GM12878 (cell line): Measurements from ENCODE around the gene C14orf93. TPM values are rescaled to one million over a fixed set of nuclear protein-coding genes. Genes with fewer than 3 reads are reported as not detected.

Experiments
- ATAC-seq: fragments of 200-7000 bp; cut with Tn5 transposase; 3 replicates; pipeline ENCODE4 v1.9.1; 2020; ENCODE audit warnings: mild to moderate bottlenecking, moderate library complexity
- BruUV-seq: library from RNA; stranded (reverse); fragments of 400-500 nt; replicated peaks from 2 replicates; lab custom pipeline; 2021; lab: Mats Ljungman, UMichigan
- CTCF ChIA-PET: fragments of 300-600 bp; sonication (Branson Sonifier 250); formaldehyde crosslinking; extraction: SDS; loops from one replicate; lab custom pipeline; 2021; ENCODE audit warnings: inconsistent platforms; lab: Yijun Ruan, JAX
- POLR2A ChIA-PET: fragments of 350-600 bp; formaldehyde crosslinking; extraction: SDS; loops from one replicate; lab custom pipeline; 2021; ENCODE audit warnings: inconsistent platforms; lab: Charles Lee
- RAD21 ChIA-PET: fragments of 300-600 bp; sonication (Branson Sonifier 250); formaldehyde crosslinking; loops from one replicate; lab custom pipeline; 2023; ENCODE audit warnings: antibody characterized with exemption; ENCODE audit not compliant: unreplicated experiment; lab: Charles Lee
- SMC1A ChIA-PET: fragments of 300-600 bp; sonication (Branson Sonifier 250); formaldehyde crosslinking; loops from one replicate; lab custom pipeline; 2023; ENCODE audit not compliant: unreplicated experiment, uncharacterized antibody; lab: Charles Lee
- DNase-seq: peaks from one replicate; pipeline ENCODE4 v3.0.0-alpha.2; 2011; ENCODE audit warnings: low read depth, low spot score
- FAIRE-seq: peaks from 3 replicates; lab custom pipeline; 2011; peaks lifted over from hg19 to GRCh38; lab: Jason Lieb, UNC
- H2AFZ ChIP-seq: 2 replicates; pipeline ENCODE4 v1.6.0; 2011; ENCODE audit warnings: low read depth, low read length, control low read depth; ENCODE audit not compliant: control insufficient read depth
- H3K27ac ChIP-seq: 2 replicates; pipeline ENCODE4 v1.5.1; 2011; ENCODE audit warnings: control low read depth; ENCODE audit not compliant: control insufficient read depth, insufficient read depth
- H3K27me3 ChIP-seq, 2 experiments: replicated peaks in 1 of 2; 2 replicates each; pipeline versions ENCODE4 v1.6.0 to v1.6.1; 2011; ENCODE audit warnings: low read length in 1 of 2; ENCODE audit not compliant: control insufficient read depth in 2 of 2, insufficient read depth in 2 of 2
- H3K36me3 ChIP-seq, 2 experiments: 2 replicates each; pipeline ENCODE4 v1.5.1; 2011; ENCODE audit warnings: low read length in 1 of 2; ENCODE audit not compliant: control insufficient read depth in 2 of 2, insufficient read depth in 2 of 2
- H3K4me1 ChIP-seq: 2 replicates; pipeline ENCODE4 v1.6.1; 2011; ENCODE audit warnings: mild to moderate bottlenecking, low read length, moderate library complexity, mixed read lengths; ENCODE audit not compliant: control insufficient read depth, insufficient read depth
- H3K4me2 ChIP-seq: 2 replicates; pipeline ENCODE4 v1.6.0; 2011; ENCODE audit warnings: control low read depth; ENCODE audit not compliant: control insufficient read depth, insufficient read depth
- H3K4me3 ChIP-seq: fragments of 200-600 bp; sonication (generic); 2 replicates; pipeline ENCODE4 v1.5.1; 2016
- H3K79me2 ChIP-seq: 2 replicates; pipeline ENCODE4 v1.6.0; 2011; ENCODE audit warnings: low read length; ENCODE audit not compliant: control insufficient read depth, insufficient read depth
- H3K9ac ChIP-seq: 2 replicates; pipeline ENCODE4 v1.8.0; 2011; ENCODE audit warnings: low read length, control low read depth, mixed read lengths; ENCODE audit not compliant: control insufficient read depth, insufficient read depth
- H3K9me3 ChIP-seq: replicated peaks from 3 replicates; pipeline ENCODE4 v1.5.1; 2011; ENCODE audit warnings: mild to moderate bottlenecking, low read length; ENCODE audit not compliant: control insufficient read depth, insufficient read depth
- H4K20me1 ChIP-seq: 2 replicates; pipeline ENCODE4 v1.6.0; 2011; ENCODE audit not compliant: control insufficient read depth, insufficient read depth
- ATF7 ChIP-seq: fragments of 450-650 bp; IDR thresholded peaks from 2 replicates; pipeline ENCODE4 v1.6.1; 2016; ENCODE audit warnings: low read depth, mild to moderate bottlenecking
- EED ChIP-seq: sonication (generic); IDR thresholded peaks from 2 replicates; pipeline ENCODE4 v1.6.1; 2016; ENCODE audit warnings: antibody characterized with exemption, low read depth
- ESRRA ChIP-seq: IDR thresholded peaks from 2 replicates; pipeline ENCODE4 v1.6.1; 2012; ENCODE audit warnings: mild to moderate bottlenecking, low read length, improper control_type of control experiment
- GATAD2B ChIP-seq: fragments of 450-650 bp; conservative IDR thresholded peaks from 2 replicates; pipeline ENCODE4 v1.6.1; 2017; ENCODE audit warnings: low read depth, mild to moderate bottlenecking, moderate library complexity
- HDAC2 ChIP-seq: fragments of 200-600 bp; sonication (generic); IDR thresholded peaks from 2 replicates; pipeline ENCODE4 v1.6.1; 2017
- HDAC6 ChIP-seq: fragments of 200-600 bp; sonication (generic); IDR thresholded peaks from one replicate; pipeline ENCODE4 v1.8.0; 2017; ENCODE audit warnings: antibody characterized with exemption; ENCODE audit not compliant: unreplicated experiment
- KAT2A ChIP-seq: conservative IDR thresholded peaks from 2 replicates; pipeline ENCODE4 v1.6.1; 2011; ENCODE audit warnings: low read depth, low read length; ENCODE audit not compliant: control insufficient read depth
- MEF2A ChIP-seq: IDR thresholded peaks from 2 replicates; pipeline ENCODE4 v1.6.1; 2011; ENCODE audit warnings: low read depth, mild to moderate bottlenecking, low read length, moderate library complexity; ENCODE audit not compliant: insufficient read depth
- NFYB ChIP-seq: IDR thresholded peaks from 2 replicates; pipeline ENCODE4 v1.6.1; 2011; ENCODE audit warnings: low read depth, mild to moderate bottlenecking, low read length, improper control_type of control experiment, moderate library complexity; ENCODE audit not compliant: insufficient read depth
- POLR2A ChIP-seq: IDR thresholded peaks from 2 replicates; pipeline ENCODE4 v1.6.1; 2011; ENCODE audit warnings: low read depth, mild to moderate bottlenecking, low read length
- RUNX3 ChIP-seq: IDR thresholded peaks from 2 replicates; pipeline ENCODE4 v1.6.1; 2012; ENCODE audit warnings: low read length, inconsistent platforms
- SIX5 ChIP-seq: IDR thresholded peaks from 2 replicates; pipeline ENCODE4 v1.6.1; 2011; ENCODE audit warnings: mild to moderate bottlenecking, low read depth, low read length, moderate library complexity; ENCODE audit not compliant: severe bottlenecking
- TBL1XR1 ChIP-seq: IDR thresholded peaks from 2 replicates; pipeline ENCODE4 v1.6.1; 2012; ENCODE audit warnings: low read depth, low read length, improper control_type of control experiment
- ZSCAN29 ChIP-seq: fragments of 450-650 bp; IDR thresholded peaks from 2 replicates; pipeline ENCODE4 v1.6.1; 2017; ENCODE audit warnings: mild to moderate bottlenecking, moderate library complexity
- WGBS: methylation state at CpG from one replicate; pipeline ENCODE4 v1.1.6; 2016; ENCODE audit warnings: low lambda C conversion rate; ENCODE audit not compliant: insufficient replicate concordance, insufficient coverage; ENCODE audit errors: missing lambda C conversion rate; 5-methylcytosine and 5-hydroxymethylcytosine counted together
- in situ Hi-C: fragments of 300-500 bp; cut with MboI; formaldehyde crosslinking; loops from 9 replicates; pipeline ENCODE4 v1.14.3; 2018; ENCODE audit warnings: mixed read lengths
- intact Hi-C: fragments of 100-400 bp; cut with micrococcal nuclease; formaldehyde crosslinking; loops from one replicate; pipeline ENCODE4 v1.14.2; 2022; ENCODE audit not compliant: unreplicated experiment
- polyA plus RNA-seq, 11 experiments: library from polyadenylated mRNA; depleted of rRNA in 4 of 11; unstranded in 6 of 11; stranded (reverse) in 5 of 11; fragments of >200 nt; fragmentation: Nextera tagmentation in 4 of 11; fragmentation: Illumina TruSeq in 1 of 11; extraction: Ambion mirVana in 4 of 11; extraction: Trizol in 1 of 11; gene quantifications; 1 replicate in 1 of 11; 2 replicates in 10 of 11; pipeline versions ENCODE4 v1.2.1 to v1.2.3, GENCODE V29; 2011 to 2016; ENCODE audit warnings: inconsistent platforms in 2 of 11, missing spikeins in 2 of 11, low read depth in 1 of 11
- total RNA-seq, 4 experiments: library from RNA; depleted of rRNA in 3 of 4; stranded (reverse); fragments of >200 nt in 3 of 4; fragmentation: Illumina TruSeq in 1 of 4; extraction: Trizol in 1 of 4; gene quantifications; 2 replicates each; pipeline versions ENCODE4 v1.2.1 to v1.2.3, GENCODE V29; 2013 to 2021
- TF ChIP-seq, protein P1 (sequence below): fragments of 450-650 bp; IDR thresholded peaks from 2 replicates; pipeline ENCODE4 v1.6.1; 2016; ENCODE audit warnings: mild to moderate bottlenecking
- TF ChIP-seq, protein P2 (sequence below): IDR thresholded peaks from 2 replicates; pipeline ENCODE4 v1.6.1; 2012; ENCODE audit warnings: improper control_type of control experiment, low read depth, low read length; ENCODE audit not compliant: insufficient replicate concordance

C14orf93 gene
- total and polyA plus RNA-seq, 10 of the 15 experiments (the other 5 are each of a cell fraction or from before 2014, with no cell fraction given): 1.8 to 13.9 (median 10.2) TPM

GRCh38 chr14:23023022-23023794 lies 13.3 kb upstream of the C14orf93 start:
- intact Hi-C loops: no loop called here

More at GRCh38 chr14:23023022-23023794, 13.3 kb upstream of the C14orf93 start:
- Histone ChIP-seq H4K20me1 (no peaks in the 10 kb centered on the region), H3K4me1 (no peaks in the 10 kb centered on the region), H2AFZ (no peak overlapping the region), H3K79me2 (no peaks in the 10 kb centered on the region), H3K9ac (no peak overlapping the region), H3K27ac (no peak overlapping the region), H3K4me2 (no peak overlapping the region), H3K4me3 (no peak overlapping the region), H3K36me3 (peaks cover 5 to 22% of the 10 kb centered on the region in 2 experiments), H3K9me3 (no peaks in the 10 kb centered on the region), H3K27me3 (no peaks in the 10 kb centered on the region)
- no peak for FAIRE-seq
- ChIA-PET POLR2A (interaction anchor here (1.0 to 1.4 kb wide), 2 partner anchors 8 to 10 kb away, joined by 3 read pairs; no protein-coding TSS in a partner anchor), CTCF (interaction anchor here (1.3 to 5.5 kb wide), 6 partner anchors 10 to 51 kb away, joined by 4 to 43 read pairs (median 8); partner anchors contain the start of gene CDH24), SMC1A (interaction anchor here (1.1 to 3.4 kb wide), 3 partner anchors 28 to 36 kb away, joined by 4 to 10 read pairs (median 6); partner anchors contain the start of gene CDH24), RAD21 (interaction anchor here (1.6 kb wide), 1 partner anchor 37 kb away, joined by 5 read pairs; no protein-coding TSS in a partner anchor)
- in situ Hi-C loops: no loop called here
- WGBS: 91% methylated on average over 8 of the region's 8 CpGs
- no TSS peak for BruUV-seq
- no peak for DNase-seq
- TF ChIP-seq SIX5 (no peak), KAT2A (no peak), HDAC2 (no peak), ESRRA (no peak), ZSCAN29 (no peak), NFYB (no peak), EED (no peak), POLR2A (no peak), HDAC6 (no peak), RUNX3 (no peak), ATF7 (no peak), MEF2A (no peak), GATAD2B (no peak), TBL1XR1 (no peak)
- TF ChIP-seq, protein P1, sequence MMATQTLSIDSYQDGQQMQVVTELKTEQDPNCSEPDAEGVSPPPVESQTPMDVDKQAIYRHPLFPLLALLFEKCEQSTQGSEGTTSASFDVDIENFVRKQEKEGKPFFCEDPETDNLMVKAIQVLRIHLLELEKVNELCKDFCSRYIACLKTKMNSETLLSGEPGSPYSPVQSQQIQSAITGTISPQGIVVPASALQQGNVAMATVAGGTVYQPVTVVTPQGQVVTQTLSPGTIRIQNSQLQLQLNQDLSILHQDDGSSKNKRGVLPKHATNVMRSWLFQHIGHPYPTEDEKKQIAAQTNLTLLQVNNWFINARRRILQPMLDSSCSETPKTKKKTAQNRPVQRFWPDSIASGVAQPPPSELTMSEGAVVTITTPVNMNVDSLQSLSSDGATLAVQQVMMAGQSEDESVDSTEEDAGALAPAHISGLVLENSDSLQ: no peak
- TF ChIP-seq, protein P2, sequence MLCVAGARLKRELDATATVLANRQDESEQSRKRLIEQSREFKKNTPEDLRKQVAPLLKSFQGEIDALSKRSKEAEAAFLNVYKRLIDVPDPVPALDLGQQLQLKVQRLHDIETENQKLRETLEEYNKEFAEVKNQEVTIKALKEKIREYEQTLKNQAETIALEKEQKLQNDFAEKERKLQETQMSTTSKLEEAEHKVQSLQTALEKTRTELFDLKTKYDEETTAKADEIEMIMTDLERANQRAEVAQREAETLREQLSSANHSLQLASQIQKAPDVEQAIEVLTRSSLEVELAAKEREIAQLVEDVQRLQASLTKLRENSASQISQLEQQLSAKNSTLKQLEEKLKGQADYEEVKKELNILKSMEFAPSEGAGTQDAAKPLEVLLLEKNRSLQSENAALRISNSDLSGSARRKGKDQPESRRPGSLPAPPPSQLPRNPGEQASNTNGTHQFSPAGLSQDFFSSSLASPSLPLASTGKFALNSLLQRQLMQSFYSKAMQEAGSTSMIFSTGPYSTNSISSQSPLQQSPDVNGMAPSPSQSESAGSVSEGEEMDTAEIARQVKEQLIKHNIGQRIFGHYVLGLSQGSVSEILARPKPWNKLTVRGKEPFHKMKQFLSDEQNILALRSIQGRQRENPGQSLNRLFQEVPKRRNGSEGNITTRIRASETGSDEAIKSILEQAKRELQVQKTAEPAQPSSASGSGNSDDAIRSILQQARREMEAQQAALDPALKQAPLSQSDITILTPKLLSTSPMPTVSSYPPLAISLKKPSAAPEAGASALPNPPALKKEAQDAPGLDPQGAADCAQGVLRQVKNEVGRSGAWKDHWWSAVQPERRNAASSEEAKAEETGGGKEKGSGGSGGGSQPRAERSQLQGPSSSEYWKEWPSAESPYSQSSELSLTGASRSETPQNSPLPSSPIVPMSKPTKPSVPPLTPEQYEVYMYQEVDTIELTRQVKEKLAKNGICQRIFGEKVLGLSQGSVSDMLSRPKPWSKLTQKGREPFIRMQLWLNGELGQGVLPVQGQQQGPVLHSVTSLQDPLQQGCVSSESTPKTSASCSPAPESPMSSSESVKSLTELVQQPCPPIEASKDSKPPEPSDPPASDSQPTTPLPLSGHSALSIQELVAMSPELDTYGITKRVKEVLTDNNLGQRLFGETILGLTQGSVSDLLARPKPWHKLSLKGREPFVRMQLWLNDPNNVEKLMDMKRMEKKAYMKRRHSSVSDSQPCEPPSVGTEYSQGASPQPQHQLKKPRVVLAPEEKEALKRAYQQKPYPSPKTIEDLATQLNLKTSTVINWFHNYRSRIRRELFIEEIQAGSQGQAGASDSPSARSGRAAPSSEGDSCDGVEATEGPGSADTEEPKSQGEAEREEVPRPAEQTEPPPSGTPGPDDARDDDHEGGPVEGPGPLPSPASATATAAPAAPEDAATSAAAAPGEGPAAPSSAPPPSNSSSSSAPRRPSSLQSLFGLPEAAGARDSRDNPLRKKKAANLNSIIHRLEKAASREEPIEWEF: no peak
- no peak for ATAC-seq
